Breast epithelium (tissue), 3 donors: ENCODE measurements around the gene MACROH2A1.

Source experiments
- POLR2A ChIP-seq: fragments of 450-650 bp; IDR thresholded peaks from one replicate; pipeline ENCODE4 v1.6.1; 2016; ENCODE audit warnings: antibody characterized with exemption, mild to moderate bottlenecking, moderate library complexity
- POLR2AphosphoS5 ChIP-seq, 3 donors: sonication (generic); formaldehyde crosslinking; IDR thresholded peaks; one replicate each; pipeline ENCODE4 v1.6.1; 2017; ENCODE audit warnings: antibody characterized with exemption in 3 of 3
- TF ChIP-seq, protein P1 (sequence below), 3 donors: fragments of 450-650 bp; IDR thresholded peaks; one replicate each; pipeline ENCODE4 v1.5.1; 2016 to 2017; ENCODE audit warnings: antibody characterized with exemption in 3 of 3, mild to moderate bottlenecking in 3 of 3, moderate library complexity in 3 of 3

DNA sequence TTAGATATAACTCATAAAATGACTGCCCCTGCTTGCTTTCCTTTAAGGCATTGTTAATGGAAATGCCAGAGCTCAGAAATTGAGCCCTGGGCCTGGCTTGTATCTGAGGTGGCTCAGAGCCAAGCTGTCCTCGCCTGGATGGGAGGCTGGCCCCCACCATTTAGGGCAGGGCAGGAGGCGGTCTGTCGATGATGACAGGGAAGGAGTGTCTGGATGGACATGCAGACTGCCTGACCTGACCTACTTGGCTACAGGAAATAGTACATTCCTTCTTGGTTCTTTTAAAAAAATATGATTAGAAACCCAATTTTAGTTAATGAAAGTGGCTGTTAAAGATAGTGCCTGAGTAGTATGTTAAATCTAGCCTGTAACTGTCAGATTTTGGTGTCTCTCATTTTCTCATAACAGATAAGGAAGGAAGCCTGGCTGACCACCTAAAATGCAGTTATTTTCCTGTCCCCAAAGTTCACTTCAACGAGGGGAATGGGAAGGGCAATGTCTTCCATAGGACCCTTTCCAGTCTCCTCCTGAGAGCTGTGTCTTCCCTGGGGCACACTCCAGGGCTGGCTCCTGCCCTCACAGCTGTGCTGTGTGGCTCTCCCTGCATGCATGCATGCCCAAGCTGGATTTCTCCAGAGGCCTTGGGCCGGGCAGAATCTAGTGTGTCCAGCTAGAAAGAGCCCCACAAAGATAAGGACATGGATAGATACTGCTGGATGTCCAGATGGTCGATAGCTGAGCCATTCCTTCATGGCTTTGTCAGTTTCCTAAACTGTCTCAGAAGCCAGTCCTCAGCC is 42.3 kb downstream of the MACROH2A1 start:
- TF ChIP-seq, protein P1, sequence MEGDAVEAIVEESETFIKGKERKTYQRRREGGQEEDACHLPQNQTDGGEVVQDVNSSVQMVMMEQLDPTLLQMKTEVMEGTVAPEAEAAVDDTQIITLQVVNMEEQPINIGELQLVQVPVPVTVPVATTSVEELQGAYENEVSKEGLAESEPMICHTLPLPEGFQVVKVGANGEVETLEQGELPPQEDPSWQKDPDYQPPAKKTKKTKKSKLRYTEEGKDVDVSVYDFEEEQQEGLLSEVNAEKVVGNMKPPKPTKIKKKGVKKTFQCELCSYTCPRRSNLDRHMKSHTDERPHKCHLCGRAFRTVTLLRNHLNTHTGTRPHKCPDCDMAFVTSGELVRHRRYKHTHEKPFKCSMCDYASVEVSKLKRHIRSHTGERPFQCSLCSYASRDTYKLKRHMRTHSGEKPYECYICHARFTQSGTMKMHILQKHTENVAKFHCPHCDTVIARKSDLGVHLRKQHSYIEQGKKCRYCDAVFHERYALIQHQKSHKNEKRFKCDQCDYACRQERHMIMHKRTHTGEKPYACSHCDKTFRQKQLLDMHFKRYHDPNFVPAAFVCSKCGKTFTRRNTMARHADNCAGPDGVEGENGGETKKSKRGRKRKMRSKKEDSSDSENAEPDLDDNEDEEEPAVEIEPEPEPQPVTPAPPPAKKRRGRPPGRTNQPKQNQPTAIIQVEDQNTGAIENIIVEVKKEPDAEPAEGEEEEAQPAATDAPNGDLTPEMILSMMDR (IDR thresholded peaks at IDR 0.05): no peak
- TF ChIP-seq POLR2AphosphoS5 (IDR thresholded peaks at IDR 0.05): peak in 1 of 3 donors; percentile 21
- TF ChIP-seq POLR2A: no peak
